Effector CD8-positive, alpha-beta T cell (primary cell): ENCODE measurements around the gene LPAR6.

Source experiments
- DNase-seq: peaks from one replicate; lab custom pipeline; 2025; lab: John Stamatoyannopoulos, UW

Gene LPAR6

GRCh38 chr13:48414501-48414900 lies 1.6 kb upstream of the LPAR6 start:
- DNase-seq = no peak

GRCh38 chr13:48411841-48412531 lies 927 bp downstream of the LPAR6 start:
- DNase-seq = no peak

- DNase-seq = no peak
These were observed 1.6 kb downstream of the LPAR6 start for GRCh38 chr13:48411147-48411794.

GRCh38 chr13:48410199-48410598 lies 2.7 kb downstream of the LPAR6 start:
- DNase-seq = no peak

GRCh38 chr13:48405875-48406274 lies 7.0 kb downstream of the LPAR6 start:
- no peak for DNase-seq

- no peak for DNase-seq
These were observed 8.0 kb downstream of the LPAR6 start for GRCh38 chr13:48404952-48405351.

GRCh38 chr13:48403913-48404312 lies 9.0 kb downstream of the LPAR6 start:
- no peak for DNase-seq

- no peak for DNase-seq
These were observed 9.7 kb downstream of the LPAR6 start for GRCh38 chr13:48403151-48403631.

- DNase-seq = no peak
These were observed 10.5 kb downstream of the LPAR6 start for GRCh38 chr13:48402325-48402932.

- DNase-seq = no peak
These were observed 11.4 kb downstream of the LPAR6 start for GRCh38 chr13:48401480-48401879.

- no peak for DNase-seq
These were observed 12.0 kb downstream of the LPAR6 start for GRCh38 chr13:48400850-48401291.

GRCh38 chr13:48400090-48400694 lies 12.7 kb downstream of the LPAR6 start:
- DNase-seq = no peak

- no peak for DNase-seq
These were observed 14.3 kb downstream of the LPAR6 start for GRCh38 chr13:48398450-48399095.

GRCh38 chr13:48397744-48398143 lies 15.2 kb downstream of the LPAR6 start:
- no peak for DNase-seq

GRCh38 chr13:48393698-48394085 lies 19.2 kb downstream of the LPAR6 start:
- no peak for DNase-seq

- no peak for DNase-seq
These were observed 19.7 kb downstream of the LPAR6 start for GRCh38 chr13:48393030-48393697.

GRCh38 chr13:48391257-48391656 lies 21.7 kb downstream of the LPAR6 start:
- no peak for DNase-seq

- DNase-seq = no peak
These were observed 26.1 kb downstream of the LPAR6 start for GRCh38 chr13:48386816-48387215.

GRCh38 chr13:48383384-48383783 lies 29.5 kb downstream of the LPAR6 start:
- DNase-seq = no peak

GRCh38 chr13:48380581-48380980 lies 32.3 kb downstream of the LPAR6 start:
- no peak for DNase-seq

- DNase-seq = no peak
These were observed 35.1 kb downstream of the LPAR6 start for GRCh38 chr13:48377857-48378256.

- DNase-seq = no peak
These were observed 42.1 kb downstream of the LPAR6 start for GRCh38 chr13:48370815-48371214.
